ENCODE measurements around the gene BOC. TPM values are rescaled to one million over a fixed set of nuclear protein-coding genes. Genes with fewer than 3 reads are reported as not detected.

BOC gene
- total RNA-seq, 1 donor from 2014 or later, result 4.7 TPM

DNA sequence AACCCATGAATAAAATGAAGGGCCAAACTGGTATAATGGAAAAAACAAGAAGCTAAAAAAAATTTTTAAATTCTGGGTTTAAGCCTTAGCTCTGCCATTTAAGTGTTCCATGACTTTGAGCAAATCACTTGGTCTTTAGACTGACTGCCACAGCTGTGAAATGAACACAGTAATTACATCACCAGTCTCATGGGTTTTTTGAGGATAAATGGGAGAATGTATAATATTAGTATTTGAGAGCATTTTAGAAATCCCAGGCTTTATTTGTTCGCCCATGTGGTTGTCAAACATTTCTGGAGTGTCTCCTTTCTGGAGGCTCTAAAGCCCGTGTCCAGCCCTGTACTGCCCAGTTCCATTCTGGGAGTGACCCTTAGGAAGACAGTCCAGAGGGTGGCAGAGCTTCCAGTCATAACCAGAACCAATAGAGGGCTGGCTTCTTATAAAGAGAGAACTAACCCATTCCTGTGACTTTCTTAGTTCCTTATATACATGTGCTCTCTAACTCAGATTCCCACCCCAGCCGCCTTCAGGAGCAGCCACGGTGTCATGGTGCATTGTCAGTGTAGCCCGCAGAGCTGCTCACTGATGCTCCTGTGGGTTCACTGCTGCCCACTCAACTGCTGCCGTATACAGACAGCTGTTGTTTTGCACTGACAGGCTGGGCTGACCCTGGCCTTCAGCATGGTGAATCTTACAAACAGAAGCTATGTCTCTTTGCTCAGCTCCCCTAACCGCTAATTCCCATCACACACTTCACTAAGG, 44.7 kb downstream of the BOC start:
- Histone ChIP-seq H3K27me3 (ENCODE audit: control insufficient read depth, insufficient read depth, low read length) (no peaks in the 10 kb centered on the region), H3K36me3 (ENCODE audit: control insufficient read depth, insufficient read depth, low read length) (no peaks in the 10 kb centered on the region), H3K4me3 (ENCODE audit: low read depth, low read length) (no peak overlapping the region)
- TF ChIP-seq, protein P1, sequence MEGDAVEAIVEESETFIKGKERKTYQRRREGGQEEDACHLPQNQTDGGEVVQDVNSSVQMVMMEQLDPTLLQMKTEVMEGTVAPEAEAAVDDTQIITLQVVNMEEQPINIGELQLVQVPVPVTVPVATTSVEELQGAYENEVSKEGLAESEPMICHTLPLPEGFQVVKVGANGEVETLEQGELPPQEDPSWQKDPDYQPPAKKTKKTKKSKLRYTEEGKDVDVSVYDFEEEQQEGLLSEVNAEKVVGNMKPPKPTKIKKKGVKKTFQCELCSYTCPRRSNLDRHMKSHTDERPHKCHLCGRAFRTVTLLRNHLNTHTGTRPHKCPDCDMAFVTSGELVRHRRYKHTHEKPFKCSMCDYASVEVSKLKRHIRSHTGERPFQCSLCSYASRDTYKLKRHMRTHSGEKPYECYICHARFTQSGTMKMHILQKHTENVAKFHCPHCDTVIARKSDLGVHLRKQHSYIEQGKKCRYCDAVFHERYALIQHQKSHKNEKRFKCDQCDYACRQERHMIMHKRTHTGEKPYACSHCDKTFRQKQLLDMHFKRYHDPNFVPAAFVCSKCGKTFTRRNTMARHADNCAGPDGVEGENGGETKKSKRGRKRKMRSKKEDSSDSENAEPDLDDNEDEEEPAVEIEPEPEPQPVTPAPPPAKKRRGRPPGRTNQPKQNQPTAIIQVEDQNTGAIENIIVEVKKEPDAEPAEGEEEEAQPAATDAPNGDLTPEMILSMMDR (IDR thresholded peaks at IDR 0.05; ENCODE audit: insufficient read depth, low read length, poor library complexity, severe bottlenecking), result no peak
- no peak for DNase-seq (ENCODE audit: low read depth)

DNA sequence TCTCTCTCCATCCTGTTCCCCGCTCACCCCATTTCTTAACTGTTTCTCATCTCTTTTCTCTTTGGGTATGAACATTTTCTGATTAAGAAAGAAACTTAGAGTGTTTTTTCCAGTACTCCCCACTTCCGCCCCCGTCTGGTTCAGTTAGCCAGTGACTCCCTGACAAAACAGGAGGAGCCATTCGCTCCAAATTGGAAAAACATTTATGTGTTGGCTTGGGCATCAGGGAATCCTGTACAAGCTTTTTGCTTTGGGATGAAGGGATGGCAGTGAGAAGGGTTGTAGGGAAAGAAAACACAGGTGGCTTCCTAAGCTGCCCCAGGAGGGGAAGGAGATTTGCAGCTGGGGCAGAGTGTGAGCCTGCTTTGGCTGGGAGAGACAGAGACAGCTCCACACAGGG, 47.0 kb downstream of the BOC start:
- no peak for DNase-seq (ENCODE audit: low read depth)
- no peaks in the 10 kb centered on the region for H3K36me3 ChIP-seq (ENCODE audit: control insufficient read depth, insufficient read depth, low read length)
- no peaks in the 10 kb centered on the region for H3K27me3 ChIP-seq (ENCODE audit: control insufficient read depth, insufficient read depth, low read length)
- H3K4me3 ChIP-seq (ENCODE audit: low read depth, low read length), result no peak overlapping the region
- TF ChIP-seq, protein P1 (IDR thresholded peaks at IDR 0.05; ENCODE audit: insufficient read depth, low read length, poor library complexity, severe bottlenecking), result no peak

GRCh38 chr3:113259196-113259595, 47.8 kb downstream of the BOC start:
- no peak for DNase-seq (ENCODE audit: low read depth)
- Histone ChIP-seq H3K36me3 (ENCODE audit: control insufficient read depth, insufficient read depth, low read length) (no peaks in the 10 kb centered on the region), H3K4me3 (ENCODE audit: low read depth, low read length) (no peak overlapping the region), H3K27me3 (ENCODE audit: control insufficient read depth, insufficient read depth, low read length) (no peaks in the 10 kb centered on the region)
- TF ChIP-seq, protein P1 (IDR thresholded peaks at IDR 0.05; ENCODE audit: insufficient read depth, low read length, poor library complexity, severe bottlenecking), result no peak

DNA sequence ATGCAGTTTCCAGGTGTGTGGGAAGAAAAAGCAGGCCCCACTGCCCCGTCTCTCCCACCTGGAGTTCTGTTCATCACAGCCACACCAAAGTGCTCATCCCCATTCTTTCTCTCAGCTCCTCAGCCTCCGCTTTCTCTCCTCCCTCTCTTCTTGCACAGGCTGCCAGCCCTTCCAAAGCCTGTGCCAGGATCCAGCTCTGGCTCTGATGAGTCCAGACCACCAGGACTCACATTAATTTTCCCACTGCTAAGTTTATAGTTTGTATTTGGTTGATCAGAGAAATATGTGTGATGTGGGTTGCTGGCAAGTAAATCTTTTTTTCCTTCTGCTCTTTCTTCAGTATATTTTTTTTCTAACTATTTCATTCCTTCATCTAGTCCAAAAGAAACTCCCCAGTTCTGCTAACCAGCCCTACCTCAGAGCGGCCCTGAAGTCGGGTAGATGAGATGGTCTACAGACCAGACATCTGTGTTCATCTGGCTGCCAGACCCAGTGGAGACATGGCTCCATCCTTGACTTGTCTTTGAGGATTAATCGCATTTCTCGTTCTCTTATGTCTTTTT, 49.8 kb downstream of the BOC start:
- Histone ChIP-seq H3K27me3 (ENCODE audit: control insufficient read depth, insufficient read depth, low read length) (no peaks in the 10 kb centered on the region), H3K4me3 (ENCODE audit: low read depth, low read length) (no peak overlapping the region), H3K36me3 (ENCODE audit: control insufficient read depth, insufficient read depth, low read length) (no peaks in the 10 kb centered on the region)
- TF ChIP-seq, protein P1 (IDR thresholded peaks at IDR 0.05; ENCODE audit: insufficient read depth, low read length, poor library complexity, severe bottlenecking), result no peak
- DNase-seq (ENCODE audit: low read depth), result no peak

DNA sequence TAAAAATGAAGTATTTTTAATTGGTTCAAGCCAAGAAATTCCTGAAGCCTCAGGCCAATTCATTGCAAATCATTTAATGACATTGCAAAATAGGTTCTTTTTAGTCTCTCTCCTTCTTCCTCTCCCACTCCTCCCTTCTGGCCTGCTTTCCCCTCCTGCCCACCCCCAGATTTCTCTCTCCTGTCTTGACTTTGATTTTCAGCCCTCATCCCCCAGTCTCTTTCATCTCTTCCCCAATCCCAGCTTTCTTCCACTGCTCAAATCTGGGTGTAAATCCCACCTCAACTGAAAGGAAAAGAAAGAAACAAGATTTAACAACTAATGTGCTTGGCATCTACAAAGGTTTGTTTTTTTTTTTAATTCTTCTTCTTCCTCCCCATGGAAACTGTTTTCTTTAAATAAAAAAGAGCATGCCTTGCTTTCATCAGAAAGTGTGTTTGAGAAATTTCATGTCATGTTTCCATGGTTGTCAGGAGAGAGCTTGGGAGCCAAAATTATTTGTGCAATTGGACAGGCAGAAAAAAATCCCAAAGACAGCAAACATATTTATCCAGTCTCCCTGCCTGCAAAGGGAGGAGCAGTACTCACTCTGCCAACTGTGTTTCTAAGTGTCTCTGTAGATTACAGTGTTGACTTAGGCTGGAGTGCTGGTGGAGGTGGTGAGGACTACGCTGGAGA, 50.4 kb downstream of the BOC start:
- TF ChIP-seq, protein P1 (IDR thresholded peaks at IDR 0.05; ENCODE audit: insufficient read depth, low read length, poor library complexity, severe bottlenecking), result no peak
- Histone ChIP-seq H3K4me3 (ENCODE audit: low read depth, low read length) (no peak overlapping the region), H3K27me3 (ENCODE audit: control insufficient read depth, insufficient read depth, low read length) (no peaks in the 10 kb centered on the region), H3K36me3 (ENCODE audit: control insufficient read depth, insufficient read depth, low read length) (no peaks in the 10 kb centered on the region)
- DNase-seq (ENCODE audit: low read depth), result no peak

All from kidney epithelial cell (primary cell).